Occipital lobe (tissue), 2 donors: ENCODE measurements around the gene USP16. TPM values are rescaled to one million over a fixed set of nuclear protein-coding genes. Genes with fewer than 3 reads are reported as not detected.
"Not testable (repeated sequence)": the region's sequence is repeated elsewhere in the genome, so short reads cannot be mapped to it uniquely, and the experiment has no call there.

Experiments
- DNase-seq: peaks from one replicate; lab custom pipeline; 2025; lab: John Stamatoyannopoulos, UW
- total RNA-seq: library from RNA; depleted of rRNA; stranded (reverse); fragments of >200 nt; gene quantifications from one replicate; pipeline ENCODE4 v1.2.3, GENCODE V29; 2014

USP16 gene
- total RNA-seq, 1 donor from 2014 or later: 39.1 TPM

GRCh38 chr21:29033301-29033700, 8.8 kb downstream of the USP16 start:
- DNase-seq: no peak

- no peak for DNase-seq
Measured at GRCh38 chr21:29033871-29034270, 9.4 kb downstream of the USP16 start.

GRCh38 chr21:29034678-29035077, 10.2 kb downstream of the USP16 start:
- DNase-seq: no peak

- no peak for DNase-seq
Measured at GRCh38 chr21:29052224-29052623, 27.8 kb downstream of the USP16 start.

GRCh38 chr21:29053011-29053553, 28.6 kb downstream of the USP16 start:
- no peak for DNase-seq

GRCh38 chr21:29053656-29054055, 29.2 kb downstream of the USP16 start:
- no peak for DNase-seq

GRCh38 chr21:29055080-29055479, 30.6 kb downstream of the USP16 start:
- no peak for DNase-seq

- no peak for DNase-seq
Measured at GRCh38 chr21:29056005-29056404, 31.5 kb downstream of the USP16 start.

- DNase-seq: no peak
Measured at GRCh38 chr21:29056538-29057050, 32.1 kb downstream of the USP16 start.

- DNase-seq: no peak
Measured at GRCh38 chr21:29064850-29065481, 40.5 kb downstream of the USP16 start.

- DNase-seq: no peak
Measured at GRCh38 chr21:29072873-29073221, 48.4 kb downstream of the USP16 start.

- DNase-seq: peak; percentile 98
Measured at GRCh38 chr21:29073222-29074006, 48.9 kb downstream of the USP16 start, which contains the start of gene CCT8. CCT8 (minus strand) TSS chr21:29073648; CDS start chr21:29073590, 58 bp downstream.

GRCh38 chr21:29074007-29074376, 49.5 kb downstream of the USP16 start:
- DNase-seq: no peak

- DNase-seq: no peak
Measured at GRCh38 chr21:29074783-29075182, 50.3 kb downstream of the USP16 start.

GRCh38 chr21:29075706-29076466, 51.4 kb downstream of the USP16 start:
- DNase-seq: no peak

GRCh38 chr21:29076731-29077640, 52.5 kb downstream of the USP16 start:
- DNase-seq: not testable (repeated sequence)

GRCh38 chr21:29077651-29078090, 53.2 kb downstream of the USP16 start:
- DNase-seq: no peak

GRCh38 chr21:29078869-29079767, 54.6 kb downstream of the USP16 start:
- DNase-seq: no peak

GRCh38 chr21:29080454-29080941, 56.0 kb downstream of the USP16 start:
- DNase-seq: no peak
